Liver (tissue), 9 donors: ENCODE results near the gene RAF1. TPM values are rescaled to one million over a fixed set of nuclear protein-coding genes. Genes with fewer than 3 reads are reported as not detected.
A peak's percentile ranks its signal among the peaks of the same experiment; 100 is the strongest.

Experiments
- DNase-seq: peaks from one replicate; pipeline ENCODE4 v3.0.0-alpha.2; 2017; ENCODE audit warnings: low spot score
- H3K27ac ChIP-seq, 2 donors: one replicate each; pipeline ENCODE4 v1.7.0; 2013; ENCODE audit warnings: inconsistent platforms in 2 of 2, low read length in 2 of 2, control low read depth in 1 of 2, low read depth in 1 of 2, mild to moderate bottlenecking in 1 of 2
- H3K27me3 ChIP-seq, 4 donors: one replicate each; pipeline versions ENCODE4 v1.6.1 to v1.7.0; 2013; ENCODE audit warnings: low read length in 3 of 4, inconsistent platforms in 1 of 4, mild to moderate bottlenecking in 1 of 4, moderate library complexity in 1 of 4; ENCODE audit not compliant: control insufficient read depth in 4 of 4, insufficient read depth in 4 of 4
- H3K36me3 ChIP-seq, 4 donors: one replicate each; pipeline versions ENCODE4 v1.6.1 to v1.7.0; 2013; ENCODE audit warnings: low read length in 3 of 4, mild to moderate bottlenecking in 3 of 4, low read depth in 1 of 4, moderate library complexity in 1 of 4; ENCODE audit not compliant: control insufficient read depth in 4 of 4, insufficient read depth in 3 of 4
- H3K4me1 ChIP-seq, 4 donors: one replicate each; pipeline versions ENCODE4 v1.6.1 to v1.7.0; 2013; ENCODE audit warnings: low read length in 3 of 4, mild to moderate bottlenecking in 3 of 4, moderate library complexity in 1 of 4; ENCODE audit not compliant: control insufficient read depth in 4 of 4, insufficient read depth in 4 of 4
- H3K4me3 ChIP-seq, 3 donors: one replicate each; pipeline versions ENCODE4 v1.6.1 to v1.7.0; 2013; ENCODE audit warnings: low read length in 3 of 3, control low read depth in 1 of 3, low read depth in 1 of 3, mild to moderate bottlenecking in 1 of 3
- H3K9ac ChIP-seq, 2 donors: one replicate each; pipeline ENCODE4 v1.7.0; 2013; ENCODE audit warnings: low read length in 2 of 2, mild to moderate bottlenecking in 2 of 2, moderate library complexity in 2 of 2, control low read depth in 1 of 2, low read depth in 1 of 2
- H3K9me3 ChIP-seq, 4 donors: one replicate each; pipeline versions ENCODE4 v1.6.1 to v1.7.0; 2013; ENCODE audit warnings: low read length in 3 of 4; ENCODE audit not compliant: control insufficient read depth in 4 of 4
- FOXA2 ChIP-seq: IDR thresholded peaks from 2 replicates; pipeline ENCODE4 v1.6.1; 2016; ENCODE audit warnings: antibody characterized with exemption
- GABPA ChIP-seq, 2 donors: IDR thresholded peaks in 1 of 2; conservative IDR thresholded peaks in 1 of 2; 2 replicates each; pipeline ENCODE4 v1.6.1; 2016; ENCODE audit warnings: antibody characterized with exemption in 2 of 2, mild to moderate bottlenecking in 1 of 2, moderate library complexity in 1 of 2
- HNF4A ChIP-seq, 2 donors: conservative IDR thresholded peaks; 2 replicates each; pipeline ENCODE4 v1.6.1; 2016; ENCODE audit warnings: antibody characterized with exemption in 2 of 2, mild to moderate bottlenecking in 2 of 2
- HNF4G ChIP-seq: IDR thresholded peaks from 2 replicates; pipeline ENCODE4 v1.6.1; 2016; ENCODE audit warnings: antibody characterized with exemption
- JUND ChIP-seq, 2 donors: IDR thresholded peaks; 2 replicates each; pipeline ENCODE4 v1.6.1; 2016; ENCODE audit warnings: antibody characterized with exemption in 2 of 2
- NR2F2 ChIP-seq: IDR thresholded peaks from 2 replicates; pipeline ENCODE4 v1.6.1; 2016; ENCODE audit warnings: antibody characterized with exemption
- RAD21 ChIP-seq, 2 donors: IDR thresholded peaks; 2 replicates each; pipeline ENCODE4 v1.6.1; 2016; ENCODE audit warnings: antibody characterized with exemption in 2 of 2, mild to moderate bottlenecking in 2 of 2
- REST ChIP-seq: IDR thresholded peaks from 2 replicates; pipeline ENCODE4 v1.6.1; 2016; ENCODE audit warnings: antibody characterized with exemption, mild to moderate bottlenecking
- RXRA ChIP-seq, 2 donors: IDR thresholded peaks; 2 replicates each; pipeline ENCODE4 v1.6.1; 2017 to 2018; ENCODE audit warnings: antibody characterized with exemption in 2 of 2, mild to moderate bottlenecking in 1 of 2
- SP1 ChIP-seq: IDR thresholded peaks from 2 replicates; pipeline ENCODE4 v1.6.1; 2018; ENCODE audit warnings: antibody characterized with exemption, mild to moderate bottlenecking
- TAF1 ChIP-seq: conservative IDR thresholded peaks from 2 replicates; pipeline ENCODE4 v1.6.1; 2016; ENCODE audit warnings: antibody characterized with exemption, mild to moderate bottlenecking
- YY1 ChIP-seq: IDR thresholded peaks from 2 replicates; pipeline ENCODE4 v1.6.1; 2016; ENCODE audit warnings: antibody characterized with exemption, mild to moderate bottlenecking
- ZBTB33 ChIP-seq: IDR thresholded peaks from 2 replicates; pipeline ENCODE4 v1.6.1; 2016; ENCODE audit warnings: antibody characterized with exemption
- WGBS: extraction: QIAGEN DNeasy Blood & Tissue Kit; methylation state at CpG from one replicate; pipeline ENCODE4 v1.1.7; 2013; 5-methylcytosine and 5-hydroxymethylcytosine counted together
- polyA plus RNA-seq, 2 donors: library from polyadenylated mRNA; stranded (reverse) in 1 of 2; unstranded in 1 of 2; fragments of 200-250 nt in 1 of 2; fragments of >200 nt in 1 of 2; fragmentation: Nextera tagmentation in 1 of 2; extraction: Ambion mirVana in 1 of 2; gene quantifications; one replicate each; pipeline versions ENCODE4 v1.2.1 to v1.2.3, GENCODE V29; 2013 to 2015
- total RNA-seq, 2 donors: library from RNA; depleted of rRNA; stranded (reverse); fragments of >200 nt; gene quantifications; one replicate each; pipeline ENCODE4 v1.2.3, GENCODE V29; 2014
- TF ChIP-seq, protein P1 (sequence below): IDR thresholded peaks from 2 replicates; pipeline ENCODE4 v1.6.1; 2016; ENCODE audit warnings: antibody characterized with exemption
- TF ChIP-seq, protein P2 (sequence below): fragments of 150-350 bp; IDR thresholded peaks from 2 replicates; pipeline ENCODE4 v1.5.1; 2017; ENCODE audit warnings: improper control_type of control experiment, low read depth, low read length; ENCODE audit not compliant: missing input control
- donor health status: healthy.
- donor health status: healthy.
- donor health status: healthy.
- donor health status: healthy.
- donor health status: healthy.

The RAF1 gene
- total and polyA plus RNA-seq, 4 donors: 44.3 to 92.3 (median 63.2) TPM

- TF ChIP-seq, protein P1, sequence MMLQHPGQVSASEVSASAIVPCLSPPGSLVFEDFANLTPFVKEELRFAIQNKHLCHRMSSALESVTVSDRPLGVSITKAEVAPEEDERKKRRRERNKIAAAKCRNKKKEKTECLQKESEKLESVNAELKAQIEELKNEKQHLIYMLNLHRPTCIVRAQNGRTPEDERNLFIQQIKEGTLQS: no peak
- TF ChIP-seq FOXA2 (no peak), JUND (IDR thresholded peaks at IDR 0.05) (no peak), NR2F2 (no peak)
- TF ChIP-seq, protein P2, sequence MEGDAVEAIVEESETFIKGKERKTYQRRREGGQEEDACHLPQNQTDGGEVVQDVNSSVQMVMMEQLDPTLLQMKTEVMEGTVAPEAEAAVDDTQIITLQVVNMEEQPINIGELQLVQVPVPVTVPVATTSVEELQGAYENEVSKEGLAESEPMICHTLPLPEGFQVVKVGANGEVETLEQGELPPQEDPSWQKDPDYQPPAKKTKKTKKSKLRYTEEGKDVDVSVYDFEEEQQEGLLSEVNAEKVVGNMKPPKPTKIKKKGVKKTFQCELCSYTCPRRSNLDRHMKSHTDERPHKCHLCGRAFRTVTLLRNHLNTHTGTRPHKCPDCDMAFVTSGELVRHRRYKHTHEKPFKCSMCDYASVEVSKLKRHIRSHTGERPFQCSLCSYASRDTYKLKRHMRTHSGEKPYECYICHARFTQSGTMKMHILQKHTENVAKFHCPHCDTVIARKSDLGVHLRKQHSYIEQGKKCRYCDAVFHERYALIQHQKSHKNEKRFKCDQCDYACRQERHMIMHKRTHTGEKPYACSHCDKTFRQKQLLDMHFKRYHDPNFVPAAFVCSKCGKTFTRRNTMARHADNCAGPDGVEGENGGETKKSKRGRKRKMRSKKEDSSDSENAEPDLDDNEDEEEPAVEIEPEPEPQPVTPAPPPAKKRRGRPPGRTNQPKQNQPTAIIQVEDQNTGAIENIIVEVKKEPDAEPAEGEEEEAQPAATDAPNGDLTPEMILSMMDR: no peak
- H3K27ac ChIP-seq: peak overlapping the region in 1 of 2 donors; percentile 7
Measured at GRCh38 chr3:12624056-12624455, 39.9 kb downstream of the RAF1 start.

DNA sequence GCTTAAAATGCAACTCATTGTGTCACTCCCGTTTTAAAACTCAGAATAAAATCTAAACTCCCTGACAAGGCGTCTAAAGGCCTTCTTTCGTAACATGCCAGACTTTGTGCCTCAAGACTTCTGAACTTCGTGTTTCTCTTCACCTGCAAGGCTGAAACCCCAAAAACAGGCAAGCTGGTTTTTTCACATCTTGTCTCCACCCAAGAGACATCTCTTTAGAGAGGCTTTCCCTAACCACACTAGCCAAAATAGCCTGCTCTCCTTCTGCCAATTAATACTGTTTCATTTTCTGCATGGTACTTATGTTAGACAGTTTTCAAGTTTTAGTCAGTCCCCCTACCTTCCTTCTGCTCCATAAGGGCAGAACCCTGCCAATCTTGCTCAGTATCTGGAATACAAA lies 41.6 kb downstream of the RAF1 start:
- Histone ChIP-seq H3K36me3 (peaks cover 2 to 9% (median 6%) of the 10 kb centered on the region in 4 donors), H3K27me3 (no peaks in the 10 kb centered on the region), H3K4me1 (peaks cover 17 to 40% (median 31%) of the 10 kb centered on the region in 4 donors), H3K4me3 (no peak overlapping the region), H3K27ac (peak overlapping the region; percentile 5 to 31), H3K9ac (peak overlapping the region in 1 of 2 donors; percentile 39), H3K9me3 (no peaks in the 10 kb centered on the region)
- TF ChIP-seq HNF4A (conservative IDR thresholded peaks at IDR 0.05): peak in 1 of 2 donors; percentile 44
- TF ChIP-seq, protein P2: no peak
- 45% methylated on average over 4 of the region's 4 CpGs for WGBS
- DNase-seq: no peak

More at GRCh38 chr3:12624056-12624455, 39.9 kb downstream of the RAF1 start:
- Histone ChIP-seq H3K27me3 (no peaks in the 10 kb centered on the region), H3K4me1 (peaks cover 20 to 46% (median 32%) of the 10 kb centered on the region in 4 donors), H3K9ac (no peak overlapping the region), H3K9me3 (no peaks in the 10 kb centered on the region), H3K4me3 (no peak overlapping the region), H3K36me3 (no peaks in the 10 kb centered on the region)
- WGBS: 68% methylated on average over 5 of the region's 5 CpGs
- no peak for DNase-seq

DNA sequence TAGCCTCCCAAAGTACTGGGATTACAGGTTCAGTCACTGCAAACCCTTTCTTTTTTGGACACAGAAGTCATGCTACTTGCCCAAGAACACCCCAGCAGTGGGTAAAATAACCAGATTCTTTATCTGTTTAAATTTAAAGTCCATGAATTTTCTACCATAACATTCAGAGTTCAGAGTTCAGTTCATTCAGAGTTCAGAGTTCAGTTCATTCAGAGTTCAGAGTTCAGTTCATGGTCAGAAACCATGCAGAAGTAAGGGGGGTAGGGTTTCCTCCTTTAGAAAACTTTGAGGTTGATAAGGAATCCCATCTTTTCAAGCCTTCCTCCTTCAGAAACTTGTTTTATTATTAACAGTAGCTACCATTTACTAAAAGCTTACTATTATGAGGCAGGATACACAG lies 43.2 kb downstream of the RAF1 start:
- no peaks in the 10 kb centered on the region for H3K9me3 ChIP-seq
- no peak overlapping the region for H3K4me3 ChIP-seq
- peaks cover 16 to 39% (median 30%) of the 10 kb centered on the region in 4 donors for H3K4me1 ChIP-seq
- H3K36me3 ChIP-seq: peaks cover 2 to 12% (median 8%) of the 10 kb centered on the region in 4 donors
- no peak overlapping the region for H3K9ac ChIP-seq
- no peaks in the 10 kb centered on the region for H3K27me3 ChIP-seq
- no peak for DNase-seq
- peak overlapping the region; percentile 19 to 31 for H3K27ac ChIP-seq
- no peak for TF ChIP-seq GABPA (IDR thresholded peaks at IDR 0.05 in 1 of 2, conservative IDR thresholded peaks at IDR 0.05 in 1 of 2)
- peak; percentile 86 to 88 for TF ChIP-seq RXRA (IDR thresholded peaks at IDR 0.05)
- no peak for TF ChIP-seq TAF1
- TF ChIP-seq, protein P2: no peak
- TF ChIP-seq ZBTB33: no peak
- peak; percentile 33 for TF ChIP-seq YY1
- peak in 1 of 2 donors; percentile 25 for TF ChIP-seq RAD21 (IDR thresholded peaks at IDR 0.05)
- TF ChIP-seq FOXA2: no peak
- TF ChIP-seq SP1: peak; percentile 20
- TF ChIP-seq HNF4G: no peak
- TF ChIP-seq NR2F2: no peak
- TF ChIP-seq REST: no peak
- peak in 1 of 2 donors; percentile 56 for TF ChIP-seq JUND (IDR thresholded peaks at IDR 0.05)
